GM23338 (cell line): ENCODE measurements around the gene HDAC8. TPM values are rescaled to one million over a fixed set of nuclear protein-coding genes. Genes with fewer than 3 reads are reported as not detected.

Source experiments
- ATAC-seq: fragments of 200-7000 bp; cut with Tn5 transposase; 3 replicates; pipeline ENCODE4 v1.9.1; 2020
- DNase-seq: peaks from one replicate; pipeline ENCODE4 v3.0.0-alpha.2; 2015; ENCODE audit warnings: low spot score
- H2AFZ ChIP-seq: fragments of 200-600 bp; sonication (generic); 2 replicates; pipeline ENCODE4 v1.8.0; 2016; ENCODE audit warnings: antibody characterized with exemption, mild to moderate bottlenecking, moderate library complexity
- H3F3A ChIP-seq: fragments of 200-600 bp; sonication (generic); replicated peaks from 2 replicates; pipeline ENCODE4 v1.8.0; 2017; ENCODE audit warnings: antibody characterized with exemption, mixed run types, low read depth
- H3K27ac ChIP-seq: fragments of 200-600 bp; sonication (generic); 2 replicates; pipeline ENCODE4 v1.6.1; 2016; ENCODE audit warnings: low read depth
- H3K27me3 ChIP-seq: fragments of 200-600 bp; sonication (generic); 2 replicates; pipeline ENCODE4 v1.8.0; 2016; ENCODE audit warnings: mild to moderate bottlenecking, mixed run types, moderate library complexity; ENCODE audit not compliant: insufficient read depth
- H3K36me3 ChIP-seq: fragments of 200-600 bp; sonication (generic); 2 replicates; pipeline ENCODE4 v1.8.0; 2016; ENCODE audit warnings: mild to moderate bottlenecking; ENCODE audit not compliant: insufficient read depth
- H3K4me1 ChIP-seq: fragments of 200-600 bp; sonication (generic); 2 replicates; pipeline ENCODE4 v1.8.0; 2016; ENCODE audit warnings: mild to moderate bottlenecking, moderate library complexity; ENCODE audit not compliant: insufficient read depth
- H3K4me2 ChIP-seq: fragments of 200-600 bp; sonication (generic); 2 replicates; pipeline ENCODE4 v1.7.1; 2017; ENCODE audit warnings: mixed run types
- H3K4me3 ChIP-seq: fragments of 200-600 bp; sonication (generic); 2 replicates; pipeline ENCODE4 v1.6.1; 2016; ENCODE audit warnings: mixed run types
- H3K79me2 ChIP-seq: fragments of 200-600 bp; sonication (generic); replicated peaks from 2 replicates; pipeline ENCODE4 v1.8.0; 2017; ENCODE audit warnings: mild to moderate bottlenecking; ENCODE audit not compliant: insufficient read depth
- H3K9me2 ChIP-seq: fragments of 200-600 bp; sonication (generic); 2 replicates; pipeline ENCODE4 v1.8.0; 2017; ENCODE audit not compliant: insufficient read depth
- H4K20me1 ChIP-seq: fragments of 200-600 bp; sonication (generic); replicated peaks from 2 replicates; pipeline ENCODE4 v1.8.0; 2017; ENCODE audit warnings: mild to moderate bottlenecking; ENCODE audit not compliant: insufficient read depth
- H3K27ac Mint-ChIP-seq: 2 replicates; pipeline ENCODE4 v1.8.0; 2020; ENCODE audit warnings: inconsistent platforms, mild to moderate bottlenecking, moderate library complexity, mixed read lengths
- H3K27me3 Mint-ChIP-seq: 3 replicates; pipeline ENCODE4 v1.8.0; 2022; ENCODE audit warnings: low read depth, mild to moderate bottlenecking, moderate library complexity, mixed read lengths, inconsistent platforms; ENCODE audit not compliant: insufficient read depth, poor library complexity
- H3K36me3 Mint-ChIP-seq: 3 replicates; pipeline ENCODE4 v1.8.0; 2021; ENCODE audit warnings: low read depth, mild to moderate bottlenecking, inconsistent platforms, moderate library complexity, mixed read lengths
- H3K4me1 Mint-ChIP-seq: 3 replicates; pipeline ENCODE4 v1.8.0; 2020; ENCODE audit warnings: mild to moderate bottlenecking, inconsistent platforms, mixed read lengths
- H3K4me3 Mint-ChIP-seq: 3 replicates; pipeline ENCODE4 v1.8.0; 2021; ENCODE audit warnings: moderate library complexity, mild to moderate bottlenecking, inconsistent platforms, mixed read lengths
- H3K9me3 Mint-ChIP-seq: 3 replicates; pipeline ENCODE4 v1.8.0; 2020; ENCODE audit warnings: moderate library complexity, mild to moderate bottlenecking, inconsistent platforms, mixed read lengths
- CREB1 ChIP-seq: fragments of 250-450 bp; sonication (Bioruptor Pico); IDR thresholded peaks from 2 replicates; pipeline ENCODE4 v1.5.0; 2020; ENCODE audit warnings: low read depth, mild to moderate bottlenecking, moderate library complexity
- EZH2 ChIP-seq: fragments of 200-600 bp; sonication (generic); IDR thresholded peaks from one replicate; pipeline ENCODE4 v1.8.0; 2017; ENCODE audit warnings: antibody characterized with exemption, mild to moderate bottlenecking, low read depth; ENCODE audit not compliant: unreplicated experiment
- EZH2phosphoT487 ChIP-seq: fragments of 200-600 bp; sonication (generic); IDR thresholded peaks from one replicate; pipeline ENCODE4 v1.8.1; 2018; ENCODE audit warnings: antibody characterized with exemption; ENCODE audit not compliant: unreplicated experiment
- JUNB ChIP-seq: IDR thresholded peaks from one replicate; pipeline ENCODE4 v1.6.1; 2016; ENCODE audit warnings: antibody characterized with exemption; ENCODE audit not compliant: unreplicated experiment
- STAT1 ChIP-seq: IDR thresholded peaks from one replicate; pipeline ENCODE4 v1.6.1; 2016; ENCODE audit warnings: antibody characterized with exemption; ENCODE audit not compliant: unreplicated experiment
- ZNF331 ChIP-seq: fragments of 250-450 bp; sonication (Bioruptor Pico); IDR thresholded peaks from 2 replicates; pipeline ENCODE4 v1.5.0; 2020; ENCODE audit warnings: low read depth, mild to moderate bottlenecking, moderate library complexity
- polyA plus RNA-seq: library from polyadenylated mRNA; unstranded; fragments of >200 nt; fragmentation: Nextera tagmentation; extraction: Ambion mirVana; gene quantifications from 2 replicates; pipeline ENCODE4 v1.2.1, GENCODE V29; 2016
- total RNA-seq: library from RNA; depleted of rRNA; stranded (reverse); fragments of >200 nt; shearing (Covaris generic); gene quantifications from 2 replicates; pipeline ENCODE4 v1.2.3, GENCODE V29; 2014
- TF ChIP-seq, protein P1 (sequence below): fragments of 250-450 bp; sonication (Bioruptor Pico); IDR thresholded peaks from 2 replicates; pipeline ENCODE4 v1.5.0; 2020; ENCODE audit warnings: mild to moderate bottlenecking, moderate library complexity
- TF ChIP-seq, protein P2 (sequence below): IDR thresholded peaks from 2 replicates; pipeline ENCODE4 v1.6.1; 2016; ENCODE audit warnings: antibody characterized with exemption
- TF ChIP-seq, protein P3 (sequence below): IDR thresholded peaks from one replicate; pipeline ENCODE4 v1.6.1; 2018; ENCODE audit warnings: antibody characterized with exemption; ENCODE audit not compliant: unreplicated experiment

The HDAC8 gene
- total and polyA plus RNA-seq, 2 experiments from 2014 or later: 21.6 to 28.7 TPM

DNA sequence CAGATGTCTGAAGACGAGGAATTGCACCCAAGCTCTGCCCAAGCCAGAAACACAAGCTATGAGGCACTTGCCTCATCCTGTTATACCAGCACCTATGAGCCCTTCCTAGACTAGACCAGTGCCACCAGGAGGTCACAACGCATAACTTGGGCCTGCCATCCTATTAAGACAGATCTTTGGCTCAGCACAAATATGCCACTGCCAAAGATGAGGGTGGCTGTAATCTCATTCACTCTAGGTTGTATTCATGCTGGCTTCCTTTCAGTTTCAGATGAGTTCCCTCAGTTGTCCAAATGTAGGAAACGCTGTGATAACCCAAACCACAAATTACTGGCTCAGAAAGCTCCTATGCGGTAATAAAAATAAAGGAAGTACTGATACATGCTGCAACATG is 190.4 kb downstream of the HDAC8 start:
- Mint-ChIP-seq H3K36me3 (no peaks in the 10 kb centered on the region), H3K27ac (no peak overlapping the region), H3K9me3 (no peaks in the 10 kb centered on the region), H3K4me1 (peaks cover 12% of the 10 kb centered on the region; the same call in 2 of the 3 replicates), H3K27me3 (no peaks in the 10 kb centered on the region), H3K4me3 (no peak overlapping the region)
- no peak for TF ChIP-seq ZNF331 (CRISPR knock-in tag)
- TF ChIP-seq, protein P1, sequence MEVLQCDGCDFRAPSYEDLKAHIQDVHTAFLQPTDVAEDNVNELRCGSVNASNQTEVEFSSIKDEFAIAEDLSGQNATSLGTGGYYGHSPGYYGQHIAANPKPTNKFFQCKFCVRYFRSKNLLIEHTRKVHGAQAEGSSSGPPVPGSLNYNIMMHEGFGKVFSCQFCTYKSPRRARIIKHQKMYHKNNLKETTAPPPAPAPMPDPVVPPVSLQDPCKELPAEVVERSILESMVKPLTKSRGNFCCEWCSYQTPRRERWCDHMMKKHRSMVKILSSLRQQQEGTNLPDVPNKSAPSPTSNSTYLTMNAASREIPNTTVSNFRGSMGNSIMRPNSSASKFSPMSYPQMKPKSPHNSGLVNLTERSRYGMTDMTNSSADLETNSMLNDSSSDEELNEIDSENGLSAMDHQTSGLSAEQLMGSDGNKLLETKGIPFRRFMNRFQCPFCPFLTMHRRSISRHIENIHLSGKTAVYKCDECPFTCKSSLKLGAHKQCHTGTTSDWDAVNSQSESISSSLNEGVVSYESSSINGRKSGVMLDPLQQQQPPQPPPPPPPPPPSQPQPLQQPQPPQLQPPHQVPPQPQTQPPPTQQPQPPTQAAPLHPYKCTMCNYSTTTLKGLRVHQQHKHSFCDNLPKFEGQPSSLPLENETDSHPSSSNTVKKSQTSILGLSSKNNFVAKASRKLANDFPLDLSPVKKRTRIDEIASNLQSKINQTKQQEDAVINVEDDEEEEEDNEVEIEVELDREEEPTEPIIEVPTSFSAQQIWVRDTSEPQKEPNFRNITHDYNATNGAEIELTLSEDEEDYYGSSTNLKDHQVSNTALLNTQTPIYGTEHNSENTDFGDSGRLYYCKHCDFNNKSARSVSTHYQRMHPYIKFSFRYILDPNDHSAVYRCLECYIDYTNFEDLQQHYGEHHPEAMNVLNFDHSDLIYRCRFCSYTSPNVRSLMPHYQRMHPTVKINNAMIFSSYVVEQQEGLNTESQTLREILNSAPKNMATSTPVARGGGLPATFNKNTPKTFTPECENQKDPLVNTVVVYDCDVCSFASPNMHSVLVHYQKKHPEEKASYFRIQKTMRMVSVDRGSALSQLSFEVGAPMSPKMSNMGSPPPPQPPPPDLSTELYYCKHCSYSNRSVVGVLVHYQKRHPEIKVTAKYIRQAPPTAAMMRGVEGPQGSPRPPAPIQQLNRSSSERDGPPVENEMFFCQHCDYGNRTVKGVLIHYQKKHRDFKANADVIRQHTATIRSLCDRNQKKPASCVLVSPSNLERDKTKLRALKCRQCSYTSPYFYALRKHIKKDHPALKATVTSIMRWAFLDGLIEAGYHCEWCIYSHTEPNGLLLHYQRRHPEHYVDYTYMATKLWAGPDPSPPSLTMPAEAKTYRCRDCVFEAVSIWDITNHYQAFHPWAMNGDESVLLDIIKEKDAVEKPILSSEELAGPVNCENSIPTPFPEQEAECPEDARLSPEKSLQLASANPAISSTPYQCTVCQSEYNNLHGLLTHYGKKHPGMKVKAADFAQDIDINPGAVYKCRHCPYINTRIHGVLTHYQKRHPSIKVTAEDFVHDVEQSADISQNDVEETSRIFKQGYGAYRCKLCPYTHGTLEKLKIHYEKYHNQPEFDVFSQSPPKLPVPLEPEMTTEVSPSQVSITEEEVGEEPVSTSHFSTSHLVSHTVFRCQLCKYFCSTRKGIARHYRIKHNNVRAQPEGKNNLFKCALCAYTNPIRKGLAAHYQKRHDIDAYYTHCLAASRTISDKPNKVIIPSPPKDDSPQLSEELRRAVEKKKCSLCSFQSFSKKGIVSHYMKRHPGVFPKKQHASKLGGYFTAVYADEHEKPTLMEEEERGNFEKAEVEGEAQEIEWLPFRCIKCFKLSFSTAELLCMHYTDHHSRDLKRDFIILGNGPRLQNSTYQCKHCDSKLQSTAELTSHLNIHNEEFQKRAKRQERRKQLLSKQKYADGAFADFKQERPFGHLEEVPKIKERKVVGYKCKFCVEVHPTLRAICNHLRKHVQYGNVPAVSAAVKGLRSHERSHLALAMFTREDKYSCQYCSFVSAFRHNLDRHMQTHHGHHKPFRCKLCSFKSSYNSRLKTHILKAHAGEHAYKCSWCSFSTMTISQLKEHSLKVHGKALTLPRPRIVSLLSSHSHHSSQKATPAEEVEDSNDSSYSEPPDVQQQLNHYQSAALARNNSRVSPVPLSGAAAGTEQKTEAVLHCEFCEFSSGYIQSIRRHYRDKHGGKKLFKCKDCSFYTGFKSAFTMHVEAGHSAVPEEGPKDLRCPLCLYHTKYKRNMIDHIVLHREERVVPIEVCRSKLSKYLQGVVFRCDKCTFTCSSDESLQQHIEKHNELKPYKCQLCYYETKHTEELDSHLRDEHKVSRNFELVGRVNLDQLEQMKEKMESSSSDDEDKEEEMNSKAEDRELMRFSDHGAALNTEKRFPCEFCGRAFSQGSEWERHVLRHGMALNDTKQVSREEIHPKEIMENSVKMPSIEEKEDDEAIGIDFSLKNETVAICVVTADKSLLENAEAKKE: no peak
- TF ChIP-seq JUNB: no peak
- no peak for TF ChIP-seq CREB1
- TF ChIP-seq, protein P2, sequence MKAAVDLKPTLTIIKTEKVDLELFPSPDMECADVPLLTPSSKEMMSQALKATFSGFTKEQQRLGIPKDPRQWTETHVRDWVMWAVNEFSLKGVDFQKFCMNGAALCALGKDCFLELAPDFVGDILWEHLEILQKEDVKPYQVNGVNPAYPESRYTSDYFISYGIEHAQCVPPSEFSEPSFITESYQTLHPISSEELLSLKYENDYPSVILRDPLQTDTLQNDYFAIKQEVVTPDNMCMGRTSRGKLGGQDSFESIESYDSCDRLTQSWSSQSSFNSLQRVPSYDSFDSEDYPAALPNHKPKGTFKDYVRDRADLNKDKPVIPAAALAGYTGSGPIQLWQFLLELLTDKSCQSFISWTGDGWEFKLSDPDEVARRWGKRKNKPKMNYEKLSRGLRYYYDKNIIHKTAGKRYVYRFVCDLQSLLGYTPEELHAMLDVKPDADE: no peak
- TF ChIP-seq, protein P3, sequence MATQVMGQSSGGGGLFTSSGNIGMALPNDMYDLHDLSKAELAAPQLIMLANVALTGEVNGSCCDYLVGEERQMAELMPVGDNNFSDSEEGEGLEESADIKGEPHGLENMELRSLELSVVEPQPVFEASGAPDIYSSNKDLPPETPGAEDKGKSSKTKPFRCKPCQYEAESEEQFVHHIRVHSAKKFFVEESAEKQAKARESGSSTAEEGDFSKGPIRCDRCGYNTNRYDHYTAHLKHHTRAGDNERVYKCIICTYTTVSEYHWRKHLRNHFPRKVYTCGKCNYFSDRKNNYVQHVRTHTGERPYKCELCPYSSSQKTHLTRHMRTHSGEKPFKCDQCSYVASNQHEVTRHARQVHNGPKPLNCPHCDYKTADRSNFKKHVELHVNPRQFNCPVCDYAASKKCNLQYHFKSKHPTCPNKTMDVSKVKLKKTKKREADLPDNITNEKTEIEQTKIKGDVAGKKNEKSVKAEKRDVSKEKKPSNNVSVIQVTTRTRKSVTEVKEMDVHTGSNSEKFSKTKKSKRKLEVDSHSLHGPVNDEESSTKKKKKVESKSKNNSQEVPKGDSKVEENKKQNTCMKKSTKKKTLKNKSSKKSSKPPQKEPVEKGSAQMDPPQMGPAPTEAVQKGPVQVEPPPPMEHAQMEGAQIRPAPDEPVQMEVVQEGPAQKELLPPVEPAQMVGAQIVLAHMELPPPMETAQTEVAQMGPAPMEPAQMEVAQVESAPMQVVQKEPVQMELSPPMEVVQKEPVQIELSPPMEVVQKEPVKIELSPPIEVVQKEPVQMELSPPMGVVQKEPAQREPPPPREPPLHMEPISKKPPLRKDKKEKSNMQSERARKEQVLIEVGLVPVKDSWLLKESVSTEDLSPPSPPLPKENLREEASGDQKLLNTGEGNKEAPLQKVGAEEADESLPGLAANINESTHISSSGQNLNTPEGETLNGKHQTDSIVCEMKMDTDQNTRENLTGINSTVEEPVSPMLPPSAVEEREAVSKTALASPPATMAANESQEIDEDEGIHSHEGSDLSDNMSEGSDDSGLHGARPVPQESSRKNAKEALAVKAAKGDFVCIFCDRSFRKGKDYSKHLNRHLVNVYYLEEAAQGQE: no peak
- no peak for TF ChIP-seq EZH2
- no peak for TF ChIP-seq STAT1
- TF ChIP-seq EZH2phosphoT487: no peak
- H2AFZ ChIP-seq: no peak overlapping the region
- no peak overlapping the region for H3K4me2 ChIP-seq
- no peak for ATAC-seq
- H3K27ac ChIP-seq: no peak overlapping the region
- no peak overlapping the region for H3K4me3 ChIP-seq
- H4K20me1 ChIP-seq: no peaks in the 10 kb centered on the region
- H3K36me3 ChIP-seq: no peaks in the 10 kb centered on the region
- DNase-seq: no peak
- H3K79me2 ChIP-seq: no peaks in the 10 kb centered on the region
- H3K9me2 ChIP-seq: no peaks in the 10 kb centered on the region
- no peaks in the 10 kb centered on the region for H3F3A ChIP-seq
- no peaks in the 10 kb centered on the region for H3K27me3 ChIP-seq
- no peaks in the 10 kb centered on the region for H3K4me1 ChIP-seq
